ENCODE data around the gene MLYCD. TPM values are rescaled to one million over a fixed set of nuclear protein-coding genes. Genes with fewer than 3 reads are reported as not detected.
"Not testable (repeated sequence)": the region's sequence is repeated elsewhere in the genome, so short reads cannot be mapped to it uniquely, and the experiment has no call there.

Gene MLYCD
- total RNA-seq, 1 donor from 2014 or later, result 5.3 TPM

DNA sequence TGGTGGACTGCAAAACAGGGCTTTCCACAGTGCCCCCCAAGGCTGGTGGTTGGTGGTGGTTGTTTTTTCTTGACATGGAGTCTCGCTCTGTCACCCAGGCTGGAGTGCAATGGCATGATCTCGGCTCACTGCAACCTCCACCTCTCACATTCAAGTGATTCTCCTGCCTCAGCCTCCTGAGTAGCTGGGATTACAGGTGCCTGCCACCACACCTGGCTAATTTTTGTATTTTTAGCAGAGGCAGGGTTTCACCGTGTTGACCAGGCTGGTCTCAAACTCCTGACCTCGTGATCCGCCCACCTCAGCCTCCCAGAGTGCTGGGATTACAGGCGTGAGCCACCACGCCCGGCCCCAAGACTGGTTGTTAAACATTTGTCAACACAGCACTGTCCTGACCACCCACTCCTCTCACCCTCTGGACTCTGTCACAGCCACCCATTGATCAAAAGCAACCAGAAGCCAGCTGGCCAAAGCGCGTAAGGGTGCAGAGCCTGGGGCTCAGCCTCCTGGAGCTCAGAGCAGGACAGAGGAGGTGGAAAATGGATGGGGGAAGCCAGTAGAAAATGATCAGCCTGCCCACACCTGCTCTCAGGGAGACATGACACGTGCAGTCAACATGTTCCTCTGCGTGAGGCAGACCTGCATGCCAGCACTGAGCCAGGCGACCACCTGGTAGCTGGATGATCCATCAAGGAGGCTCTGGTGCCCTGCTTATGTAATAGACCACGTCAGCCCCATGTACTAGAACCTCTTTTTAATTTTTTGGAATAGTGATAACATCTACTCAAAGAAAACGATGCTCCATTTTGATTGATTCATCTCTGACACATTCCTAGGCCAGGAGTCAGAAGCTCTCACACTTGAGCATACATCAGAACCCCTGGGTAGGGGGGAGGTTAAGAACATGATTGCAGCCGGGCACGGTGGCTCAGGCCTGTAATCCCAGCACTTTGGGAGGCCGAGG lies 39.3 kb downstream of the MLYCD start:
- TF ChIP-seq, protein P1, sequence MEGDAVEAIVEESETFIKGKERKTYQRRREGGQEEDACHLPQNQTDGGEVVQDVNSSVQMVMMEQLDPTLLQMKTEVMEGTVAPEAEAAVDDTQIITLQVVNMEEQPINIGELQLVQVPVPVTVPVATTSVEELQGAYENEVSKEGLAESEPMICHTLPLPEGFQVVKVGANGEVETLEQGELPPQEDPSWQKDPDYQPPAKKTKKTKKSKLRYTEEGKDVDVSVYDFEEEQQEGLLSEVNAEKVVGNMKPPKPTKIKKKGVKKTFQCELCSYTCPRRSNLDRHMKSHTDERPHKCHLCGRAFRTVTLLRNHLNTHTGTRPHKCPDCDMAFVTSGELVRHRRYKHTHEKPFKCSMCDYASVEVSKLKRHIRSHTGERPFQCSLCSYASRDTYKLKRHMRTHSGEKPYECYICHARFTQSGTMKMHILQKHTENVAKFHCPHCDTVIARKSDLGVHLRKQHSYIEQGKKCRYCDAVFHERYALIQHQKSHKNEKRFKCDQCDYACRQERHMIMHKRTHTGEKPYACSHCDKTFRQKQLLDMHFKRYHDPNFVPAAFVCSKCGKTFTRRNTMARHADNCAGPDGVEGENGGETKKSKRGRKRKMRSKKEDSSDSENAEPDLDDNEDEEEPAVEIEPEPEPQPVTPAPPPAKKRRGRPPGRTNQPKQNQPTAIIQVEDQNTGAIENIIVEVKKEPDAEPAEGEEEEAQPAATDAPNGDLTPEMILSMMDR (IDR thresholded peaks at IDR 0.05), result no peak
- Mint-ChIP-seq H3K36me3 (ENCODE audit: unreplicated experiment) (no peaks in the 10 kb centered on the region), H3K4me3 (ENCODE audit: unreplicated experiment) (no peak overlapping the region), H3K27me3 (ENCODE audit: unreplicated experiment) (peaks cover 9% of the 10 kb centered on the region), H3K27ac (ENCODE audit: unreplicated experiment) (no peak overlapping the region), H3K9me3 (ENCODE audit: unreplicated experiment) (no peaks in the 10 kb centered on the region), H3K4me1 (ENCODE audit: unreplicated experiment) (peaks cover 2% of the 10 kb centered on the region)
- DNase-seq (ENCODE audit: extremely low spot score, unreplicated experiment), result no peak

DNA sequence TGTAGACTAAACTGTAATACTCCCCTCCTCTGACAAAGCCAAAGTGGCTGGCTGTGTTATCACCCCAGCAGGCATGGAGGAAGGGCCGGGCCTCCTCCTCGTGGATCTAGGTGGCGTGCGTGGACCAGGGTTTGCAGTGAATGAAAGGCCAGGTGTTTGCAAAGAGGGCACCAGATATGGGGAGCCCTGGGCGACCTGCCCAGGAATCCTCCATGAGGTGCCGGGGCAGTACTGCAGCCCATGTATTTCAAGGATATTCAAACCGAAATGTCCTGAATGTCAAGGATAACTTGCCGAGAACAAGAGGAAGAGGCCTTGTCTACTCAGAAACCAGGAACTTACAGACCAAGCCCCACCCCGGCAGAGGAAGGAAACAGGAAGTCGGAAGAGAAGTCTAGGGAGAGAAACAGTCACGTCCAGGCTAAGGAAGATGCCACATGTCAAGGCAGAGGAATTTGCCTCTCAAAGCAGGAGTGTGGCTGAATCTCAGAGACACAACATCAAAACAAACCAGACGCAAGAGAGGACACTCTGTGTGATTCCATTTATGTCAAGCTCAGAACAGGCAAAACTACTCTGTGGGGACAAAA lies 40.4 kb downstream of the MLYCD start:
- Mint-ChIP-seq H3K9me3 (ENCODE audit: unreplicated experiment) (no peaks in the 10 kb centered on the region), H3K4me3 (ENCODE audit: unreplicated experiment) (no peak overlapping the region), H3K4me1 (ENCODE audit: unreplicated experiment) (peaks cover 2% of the 10 kb centered on the region), H3K36me3 (ENCODE audit: unreplicated experiment) (no peaks in the 10 kb centered on the region), H3K27me3 (ENCODE audit: unreplicated experiment) (peaks cover 7% of the 10 kb centered on the region), H3K27ac (ENCODE audit: unreplicated experiment) (no peak overlapping the region)
- TF ChIP-seq, protein P1 (IDR thresholded peaks at IDR 0.05), result no peak
- DNase-seq (ENCODE audit: extremely low spot score, unreplicated experiment), result no peak

DNA sequence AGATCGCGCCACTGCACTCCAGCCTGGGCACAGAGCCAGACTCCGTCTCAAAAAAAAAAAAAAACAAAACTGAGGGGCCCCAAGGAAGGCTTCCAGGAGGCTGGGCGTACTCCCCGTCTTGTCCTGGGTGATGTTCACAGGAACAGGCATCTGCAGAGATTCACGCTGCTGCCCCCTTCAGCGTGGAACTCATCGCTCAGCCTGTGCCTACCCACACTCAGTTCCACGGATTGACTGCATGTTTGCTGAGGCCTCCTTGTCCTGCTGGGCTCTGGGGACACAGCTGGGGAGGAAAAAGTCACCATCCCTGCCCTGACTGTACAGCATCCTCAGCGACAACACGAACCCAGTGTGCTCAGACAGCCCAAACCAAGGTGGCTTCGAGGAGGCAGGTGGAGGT lies 41.2 kb downstream of the MLYCD start:
- H3K9me3 Mint-ChIP-seq (ENCODE audit: unreplicated experiment), result no peaks in the 10 kb centered on the region
- no peak overlapping the region for H3K4me3 Mint-ChIP-seq (ENCODE audit: unreplicated experiment)
- no peak overlapping the region for H3K27ac Mint-ChIP-seq (ENCODE audit: unreplicated experiment)
- H3K36me3 Mint-ChIP-seq (ENCODE audit: unreplicated experiment), result no peaks in the 10 kb centered on the region
- peaks cover 2% of the 10 kb centered on the region for H3K4me1 Mint-ChIP-seq (ENCODE audit: unreplicated experiment)
- TF ChIP-seq, protein P1 (IDR thresholded peaks at IDR 0.05), result no peak
- H3K27me3 Mint-ChIP-seq (ENCODE audit: unreplicated experiment), result peaks cover 4% of the 10 kb centered on the region
- DNase-seq (ENCODE audit: extremely low spot score, unreplicated experiment), result no peak

DNA sequence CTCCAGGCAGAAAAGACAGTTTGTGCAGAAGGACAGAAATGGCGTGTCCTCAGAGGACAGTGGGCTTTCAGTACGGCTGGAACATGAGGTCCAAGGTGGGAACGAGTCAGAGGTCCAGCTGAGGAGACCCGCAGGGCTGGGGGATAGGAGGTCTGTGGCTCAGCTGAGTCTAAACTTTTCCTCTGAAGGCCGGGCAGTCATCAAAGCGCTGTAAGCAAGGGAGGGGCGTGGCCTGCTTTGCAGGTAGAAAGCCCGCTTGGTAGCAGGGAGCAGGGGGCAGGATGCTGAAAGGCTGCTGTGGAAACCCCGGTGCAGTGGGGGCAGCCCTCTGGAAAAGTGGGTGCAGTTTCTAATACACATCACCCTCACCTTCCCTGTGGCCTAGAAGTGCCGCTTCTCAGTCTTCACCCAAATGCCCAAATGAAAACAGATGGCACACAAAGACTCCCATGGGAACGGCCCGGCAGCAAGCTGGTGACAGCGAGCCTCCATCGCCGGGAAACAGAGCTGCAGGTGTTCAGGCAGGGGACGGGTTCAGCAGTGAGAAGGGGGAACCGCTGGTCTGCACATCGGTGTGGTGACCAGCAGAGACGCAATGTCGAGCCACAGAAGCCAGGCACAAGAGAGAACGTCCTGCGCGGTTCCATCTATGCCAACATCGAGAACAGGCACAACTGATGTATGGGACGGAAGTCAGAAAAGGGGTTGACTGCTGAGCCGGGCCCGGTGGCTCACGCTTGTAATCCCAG lies 41.9 kb downstream of the MLYCD start:
- DNase-seq (ENCODE audit: extremely low spot score, unreplicated experiment), result no peak

DNA sequence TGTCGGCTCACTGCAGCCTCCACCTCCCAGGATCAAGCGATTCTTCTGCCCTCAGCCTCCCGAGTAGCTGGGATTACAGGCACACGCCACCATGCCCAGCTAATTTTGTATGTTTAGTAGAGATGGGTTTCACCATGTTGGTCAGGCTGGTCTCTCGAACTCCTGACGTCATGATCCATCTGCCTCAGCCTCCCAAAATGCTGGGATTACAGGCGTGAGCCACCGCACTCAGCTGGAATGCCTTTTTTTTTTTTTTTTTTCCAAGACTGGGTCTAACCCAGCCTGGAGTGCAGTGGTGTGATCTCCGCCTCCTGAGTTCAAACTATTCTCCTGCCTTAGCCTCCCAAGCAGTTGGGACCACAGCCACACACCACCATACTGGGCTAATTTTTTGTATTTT lies 42.6 kb downstream of the MLYCD start:
- H3K27me3 Mint-ChIP-seq (ENCODE audit: unreplicated experiment); H3K36me3 Mint-ChIP-seq (ENCODE audit: unreplicated experiment); H3K27ac Mint-ChIP-seq (ENCODE audit: unreplicated experiment); H3K9me3 Mint-ChIP-seq (ENCODE audit: unreplicated experiment); H3K4me3 Mint-ChIP-seq (ENCODE audit: unreplicated experiment); DNase-seq (ENCODE audit: extremely low spot score, unreplicated experiment); H3K4me1 Mint-ChIP-seq (ENCODE audit: unreplicated experiment): not testable (repeated sequence)

More for the DNA sequence above, 41.9 kb downstream of the MLYCD start:
- Mint-ChIP-seq H3K4me3 (ENCODE audit: unreplicated experiment) (no peak overlapping the region), H3K36me3 (ENCODE audit: unreplicated experiment) (no peaks in the 10 kb centered on the region), H3K27ac (ENCODE audit: unreplicated experiment) (no peak overlapping the region), H3K9me3 (ENCODE audit: unreplicated experiment) (no peaks in the 10 kb centered on the region), H3K27me3 (ENCODE audit: unreplicated experiment) (peaks cover 3% of the 10 kb centered on the region), H3K4me1 (ENCODE audit: unreplicated experiment) (peaks cover 2% of the 10 kb centered on the region)
- TF ChIP-seq, protein P1 (IDR thresholded peaks at IDR 0.05), result no peak

All from osteocyte (in vitro differentiated cells).